Liver (tissue), 3 donors: ENCODE results near the gene HPCAL1.

Experiments
- EGR1 ChIP-seq, 2 donors: IDR thresholded peaks; 2 replicates each; pipeline ENCODE4 v1.6.1; 2016 to 2018; ENCODE audit warnings: antibody characterized with exemption in 2 of 2, low read depth in 2 of 2
- FOXA1 ChIP-seq: IDR thresholded peaks from 2 replicates; pipeline ENCODE4 v1.6.1; 2016; ENCODE audit warnings: antibody characterized with exemption
- JUND ChIP-seq, 2 donors: IDR thresholded peaks; 2 replicates each; pipeline ENCODE4 v1.6.1; 2016; ENCODE audit warnings: antibody characterized with exemption in 2 of 2
- MAX ChIP-seq: IDR thresholded peaks from 2 replicates; pipeline ENCODE4 v1.6.1; 2016; ENCODE audit warnings: antibody characterized with exemption
- RAD21 ChIP-seq, 2 donors: IDR thresholded peaks; 2 replicates each; pipeline ENCODE4 v1.6.1; 2016; ENCODE audit warnings: antibody characterized with exemption in 2 of 2, mild to moderate bottlenecking in 2 of 2
- REST ChIP-seq: IDR thresholded peaks from 2 replicates; pipeline ENCODE4 v1.6.1; 2016; ENCODE audit warnings: antibody characterized with exemption, mild to moderate bottlenecking
- RXRA ChIP-seq, 2 donors: IDR thresholded peaks; 2 replicates each; pipeline ENCODE4 v1.6.1; 2017 to 2018; ENCODE audit warnings: antibody characterized with exemption in 2 of 2, mild to moderate bottlenecking in 1 of 2
- SP1 ChIP-seq: IDR thresholded peaks from 2 replicates; pipeline ENCODE4 v1.6.1; 2018; ENCODE audit warnings: antibody characterized with exemption, mild to moderate bottlenecking
- TAF1 ChIP-seq: conservative IDR thresholded peaks from 2 replicates; pipeline ENCODE4 v1.6.1; 2016; ENCODE audit warnings: antibody characterized with exemption, mild to moderate bottlenecking
- YY1 ChIP-seq: IDR thresholded peaks from 2 replicates; pipeline ENCODE4 v1.6.1; 2016; ENCODE audit warnings: antibody characterized with exemption, mild to moderate bottlenecking
- TF ChIP-seq, protein P1 (sequence below): fragments of 150-350 bp; IDR thresholded peaks from 2 replicates; pipeline ENCODE4 v1.5.1; 2017; ENCODE audit warnings: improper control_type of control experiment, low read depth, low read length; ENCODE audit not compliant: missing input control
- donor health status: healthy.
- donor health status: healthy.

GRCh38 chr2:10286216-10287037 is 16.3 kb upstream of the HPCAL1 start:
- TF ChIP-seq, protein P1, sequence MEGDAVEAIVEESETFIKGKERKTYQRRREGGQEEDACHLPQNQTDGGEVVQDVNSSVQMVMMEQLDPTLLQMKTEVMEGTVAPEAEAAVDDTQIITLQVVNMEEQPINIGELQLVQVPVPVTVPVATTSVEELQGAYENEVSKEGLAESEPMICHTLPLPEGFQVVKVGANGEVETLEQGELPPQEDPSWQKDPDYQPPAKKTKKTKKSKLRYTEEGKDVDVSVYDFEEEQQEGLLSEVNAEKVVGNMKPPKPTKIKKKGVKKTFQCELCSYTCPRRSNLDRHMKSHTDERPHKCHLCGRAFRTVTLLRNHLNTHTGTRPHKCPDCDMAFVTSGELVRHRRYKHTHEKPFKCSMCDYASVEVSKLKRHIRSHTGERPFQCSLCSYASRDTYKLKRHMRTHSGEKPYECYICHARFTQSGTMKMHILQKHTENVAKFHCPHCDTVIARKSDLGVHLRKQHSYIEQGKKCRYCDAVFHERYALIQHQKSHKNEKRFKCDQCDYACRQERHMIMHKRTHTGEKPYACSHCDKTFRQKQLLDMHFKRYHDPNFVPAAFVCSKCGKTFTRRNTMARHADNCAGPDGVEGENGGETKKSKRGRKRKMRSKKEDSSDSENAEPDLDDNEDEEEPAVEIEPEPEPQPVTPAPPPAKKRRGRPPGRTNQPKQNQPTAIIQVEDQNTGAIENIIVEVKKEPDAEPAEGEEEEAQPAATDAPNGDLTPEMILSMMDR: no peak
- TF ChIP-seq SP1 (peak; percentile 28), TAF1 (no peak), JUND (IDR thresholded peaks at IDR 0.05) (no peak), EGR1 (IDR thresholded peaks at IDR 0.05; ENCODE audit: low read depth in 2 of 2) (peak in 1 of 2 donors; percentile 21), MAX (no peak), RAD21 (IDR thresholded peaks at IDR 0.05) (peak in 1 of 2 donors; percentile 44), REST (no peak), YY1 (no peak), RXRA (IDR thresholded peaks at IDR 0.05) (peak in 1 of 2 donors; percentile 34), FOXA1 (no peak)
